Suprapubic skin (tissue), 4 donors: ENCODE results near the gene CTNNA3. TPM values are rescaled to one million over a fixed set of nuclear protein-coding genes. Genes with fewer than 3 reads are reported as not detected.

ENCODE experiments used
- DNase-seq, 2 donors: peaks; one replicate each; pipeline ENCODE4 v3.0.0-alpha.2; 2019; ENCODE audit warnings: low spot score in 2 of 2
- H3K27ac ChIP-seq: fragments of 200-600 bp; sonication (generic); one replicate; pipeline ENCODE4 v1.5.1; 2019
- H3K27me3 ChIP-seq: fragments of 200-600 bp; sonication (generic); one replicate; pipeline ENCODE4 v1.5.1; 2019
- H3K36me3 ChIP-seq: fragments of 200-600 bp; sonication (generic); one replicate; pipeline ENCODE4 v1.5.1; 2019
- H3K4me1 ChIP-seq: fragments of 200-600 bp; sonication (generic); one replicate; pipeline ENCODE4 v1.5.1; 2019
- H3K4me3 ChIP-seq: fragments of 200-600 bp; sonication (generic); one replicate; pipeline ENCODE4 v1.5.1; 2019; ENCODE audit warnings: mild to moderate bottlenecking
- H3K9me3 ChIP-seq: fragments of 200-600 bp; sonication (generic); one replicate; pipeline ENCODE4 v1.5.1; 2019
- CTCF ChIP-seq, 2 donors: fragments of 200-600 bp in 1 of 2; fragments of 450-650 bp in 1 of 2; sonication (generic) in 1 of 2; IDR thresholded peaks; one replicate each; pipeline ENCODE4 v1.5.1; 2016 to 2019; ENCODE audit warnings: antibody characterized with exemption in 2 of 2, mild to moderate bottlenecking in 1 of 2, moderate library complexity in 1 of 2
- EP300 ChIP-seq: sonication (generic); formaldehyde crosslinking; IDR thresholded peaks from one replicate; pipeline ENCODE4 v1.6.1; 2017; ENCODE audit warnings: antibody characterized with exemption
- POLR2A ChIP-seq, 2 donors: fragments of 450-650 bp; IDR thresholded peaks; one replicate each; pipeline ENCODE4 v1.6.1; 2017; ENCODE audit warnings: antibody characterized with exemption in 2 of 2, mild to moderate bottlenecking in 2 of 2, moderate library complexity in 2 of 2
- POLR2AphosphoS5 ChIP-seq, 3 donors: sonication (generic); formaldehyde crosslinking; IDR thresholded peaks; one replicate each; pipeline ENCODE4 v1.6.1; 2017; ENCODE audit warnings: antibody characterized with exemption in 3 of 3
- WGBS: methylation state at CpG from one replicate; pipeline ENCODE4 v1.1.5; 2018; 5-methylcytosine and 5-hydroxymethylcytosine counted together
- total RNA-seq, 4 donors: library from RNA; depleted of rRNA; stranded (reverse); fragments of >200 nt; gene quantifications; one replicate each; pipeline ENCODE4 v1.1.0, GENCODE V29; 2016

Gene CTNNA3
- total RNA-seq, 4 donors from 2014 or later = 0.08 to 0.29 (median 0.21) TPM

DNA sequence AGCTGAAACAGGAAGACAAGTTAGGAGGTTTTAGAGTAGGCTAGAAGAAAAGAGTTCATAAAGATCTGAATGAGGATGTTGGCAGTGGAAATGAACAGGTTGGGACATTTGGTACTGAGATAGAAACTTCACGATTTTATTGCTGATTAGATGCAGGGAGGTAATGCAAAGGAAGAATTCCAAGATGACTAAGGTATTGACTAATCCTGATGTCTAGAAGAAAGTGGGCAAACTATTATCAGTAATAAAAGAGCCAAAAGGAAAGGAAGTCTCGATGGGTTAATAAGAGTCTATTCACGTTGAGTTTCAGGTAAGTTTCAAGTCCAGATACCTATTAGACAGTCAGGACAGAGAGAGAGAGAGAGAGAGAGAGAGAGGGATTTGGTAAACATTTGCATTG, 1401.5 kb downstream of the CTNNA3 start:
- TF ChIP-seq POLR2AphosphoS5 (IDR thresholded peaks at IDR 0.05) = no peak
- TF ChIP-seq EP300 = no peak
- TF ChIP-seq POLR2A (IDR thresholded peaks at IDR 0.05) = no peak
- TF ChIP-seq CTCF (IDR thresholded peaks at IDR 0.05) = no peak
- Histone ChIP-seq H3K27ac (no peak overlapping the region), H3K36me3 (no peaks in the 10 kb centered on the region), H3K4me1 (no peaks in the 10 kb centered on the region), H3K4me3 (no peak overlapping the region), H3K27me3 (no peaks in the 10 kb centered on the region), H3K9me3 (no peaks in the 10 kb centered on the region)
- WGBS = 63% methylated on average over 3 of the region's 3 CpGs
- DNase-seq = no peak

DNA sequence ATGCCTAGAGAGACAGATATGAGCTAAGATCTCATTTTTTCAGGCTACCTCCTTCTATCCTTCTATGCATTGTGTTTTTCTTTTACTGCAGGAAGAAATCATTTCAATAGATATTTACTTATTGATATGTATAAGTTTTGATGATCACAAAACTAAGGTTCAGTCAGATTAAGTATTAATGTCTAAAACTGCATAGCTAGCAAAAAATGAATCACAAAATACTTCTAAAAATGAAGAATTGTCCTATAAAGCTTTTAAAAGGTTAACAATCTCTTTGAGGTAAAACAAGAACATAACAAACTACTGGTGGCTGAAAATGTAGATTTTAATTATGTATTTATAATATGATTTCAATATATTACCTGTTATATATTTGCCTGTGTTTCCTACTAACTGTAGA, 1403.1 kb downstream of the CTNNA3 start:
- no peaks in the 10 kb centered on the region for H3K9me3 ChIP-seq
- no peak for TF ChIP-seq POLR2A (IDR thresholded peaks at IDR 0.05)
- no peak for TF ChIP-seq CTCF (IDR thresholded peaks at IDR 0.05)
- TF ChIP-seq EP300 = no peak
- TF ChIP-seq POLR2AphosphoS5 (IDR thresholded peaks at IDR 0.05) = no peak
- H3K4me1 ChIP-seq = no peaks in the 10 kb centered on the region
- H3K4me3 ChIP-seq = no peak overlapping the region
- DNase-seq = no peak
- no peaks in the 10 kb centered on the region for H3K36me3 ChIP-seq
- H3K27me3 ChIP-seq = no peaks in the 10 kb centered on the region
- H3K27ac ChIP-seq = no peak overlapping the region

DNA sequence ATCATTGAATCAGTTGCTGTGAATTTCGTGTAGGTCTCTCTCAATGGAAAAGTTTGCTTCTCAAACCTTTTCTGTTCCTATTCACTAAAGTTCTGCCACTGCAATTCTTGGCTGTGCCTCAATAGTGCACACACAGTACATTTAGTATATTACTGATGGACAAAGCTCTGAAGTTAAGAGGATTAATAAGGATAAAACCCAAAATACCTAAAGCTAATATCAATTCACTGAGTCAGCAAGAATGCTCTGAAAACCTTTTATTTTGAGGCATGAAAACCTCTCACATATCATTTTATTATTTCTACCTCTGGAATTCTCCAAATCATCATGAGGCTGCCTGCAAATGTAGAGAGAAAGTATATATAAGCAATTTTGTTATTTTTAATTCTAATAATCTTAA, 1403.5 kb downstream of the CTNNA3 start:
- no peak for DNase-seq
- WGBS = 63% methylated on average over 1 of the region's 1 CpG
- Histone ChIP-seq H3K27me3 (no peaks in the 10 kb centered on the region), H3K36me3 (no peaks in the 10 kb centered on the region), H3K27ac (no peak overlapping the region), H3K9me3 (no peaks in the 10 kb centered on the region), H3K4me3 (no peak overlapping the region), H3K4me1 (no peaks in the 10 kb centered on the region)
- TF ChIP-seq POLR2A (IDR thresholded peaks at IDR 0.05) (no peak), POLR2AphosphoS5 (IDR thresholded peaks at IDR 0.05) (no peak), CTCF (IDR thresholded peaks at IDR 0.05) (no peak), EP300 (no peak)

DNA sequence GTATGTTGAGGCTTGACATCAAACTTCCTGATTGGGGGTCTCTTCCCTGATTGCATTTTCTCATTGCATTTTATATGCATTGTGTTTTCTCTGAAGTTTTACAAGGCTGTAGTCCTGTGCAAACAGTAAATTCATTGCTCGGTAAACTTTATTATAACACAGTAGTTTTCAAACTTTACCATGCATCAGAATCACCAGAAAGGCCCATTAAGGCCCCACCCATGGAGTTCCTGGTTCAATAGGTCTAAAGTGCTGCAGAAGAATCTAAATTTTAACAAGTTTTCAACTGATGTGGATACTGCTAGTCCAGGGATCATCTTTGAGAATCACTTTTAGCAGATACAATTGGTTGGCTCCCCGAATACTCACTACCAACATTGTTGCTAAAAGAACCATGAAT, 1404.9 kb downstream of the CTNNA3 start:
- 62% methylated on average over 2 of the region's 2 CpGs for WGBS
- no peaks in the 10 kb centered on the region for H3K27me3 ChIP-seq
- TF ChIP-seq POLR2A (IDR thresholded peaks at IDR 0.05) (no peak), POLR2AphosphoS5 (IDR thresholded peaks at IDR 0.05) (no peak), EP300 (no peak), CTCF (IDR thresholded peaks at IDR 0.05) (no peak)
- H3K36me3 ChIP-seq = no peaks in the 10 kb centered on the region
- no peak for DNase-seq
- no peak overlapping the region for H3K4me3 ChIP-seq
- no peak overlapping the region for H3K27ac ChIP-seq
- no peaks in the 10 kb centered on the region for H3K4me1 ChIP-seq
- H3K9me3 ChIP-seq = no peaks in the 10 kb centered on the region

GRCh38 chr10:66284621-66285020, 1411.4 kb downstream of the CTNNA3 start:
- H3K4me1 ChIP-seq = no peaks in the 10 kb centered on the region
- no peaks in the 10 kb centered on the region for H3K36me3 ChIP-seq
- no peak for TF ChIP-seq POLR2A (IDR thresholded peaks at IDR 0.05)
- TF ChIP-seq POLR2AphosphoS5 (IDR thresholded peaks at IDR 0.05) = no peak
- no peak for TF ChIP-seq EP300
- no peak for TF ChIP-seq CTCF (IDR thresholded peaks at IDR 0.05)
- H3K27me3 ChIP-seq = no peaks in the 10 kb centered on the region
- H3K9me3 ChIP-seq = no peaks in the 10 kb centered on the region
- H3K27ac ChIP-seq = no peak overlapping the region
- no peak for DNase-seq
- H3K4me3 ChIP-seq = no peak overlapping the region
